ENCODE measurements around the gene SCAP.
A peak's percentile ranks its signal among the peaks of the same experiment; 100 is the strongest.
"Not testable (repeated sequence)": the region's sequence is repeated elsewhere in the genome, so short reads cannot be mapped to it uniquely, and the experiment has no call there.

The SCAP gene

DNA sequence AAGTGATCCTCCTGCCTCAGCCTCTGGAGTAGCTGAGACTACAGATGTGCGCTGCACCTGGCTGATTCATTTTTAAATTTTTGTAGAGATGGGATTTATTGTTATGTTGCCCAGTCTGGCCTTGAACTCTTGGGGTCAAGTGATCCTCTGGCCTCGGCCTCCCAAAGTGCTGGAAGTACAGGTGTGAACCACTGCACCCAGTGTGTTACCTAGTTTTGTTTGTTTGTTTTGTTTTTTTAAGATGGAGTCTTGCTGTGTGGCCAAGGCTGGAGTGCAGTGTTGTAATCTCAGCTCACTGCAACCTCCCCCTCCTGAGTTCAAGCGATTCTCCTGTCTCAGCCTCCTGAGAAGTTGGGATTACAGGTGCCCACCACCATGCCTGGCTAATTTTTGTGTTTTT, 82.8 kb downstream of the SCAP start:
- DNase-seq = no peak

DNA sequence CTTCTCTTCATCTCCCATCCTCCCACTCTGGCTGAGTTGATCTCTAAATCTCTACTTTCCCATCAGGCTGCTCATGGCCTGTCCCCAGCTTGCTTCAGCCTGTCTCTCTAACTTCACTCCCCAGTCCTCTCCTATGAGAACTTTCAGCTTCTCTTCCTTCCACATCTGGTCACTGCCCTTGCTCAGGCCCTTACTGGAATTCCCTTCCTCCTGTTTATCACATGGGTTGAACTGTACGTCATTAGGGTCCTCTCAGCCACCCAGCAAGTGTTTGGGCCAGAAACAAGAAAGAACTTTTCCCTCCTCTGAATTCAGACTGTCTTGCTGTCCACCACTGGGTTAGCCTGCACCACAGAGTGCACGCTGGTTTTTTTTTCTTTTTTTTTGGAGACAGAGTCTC, 89.9 kb downstream of the SCAP start:
- DNase-seq = no peak

DNA sequence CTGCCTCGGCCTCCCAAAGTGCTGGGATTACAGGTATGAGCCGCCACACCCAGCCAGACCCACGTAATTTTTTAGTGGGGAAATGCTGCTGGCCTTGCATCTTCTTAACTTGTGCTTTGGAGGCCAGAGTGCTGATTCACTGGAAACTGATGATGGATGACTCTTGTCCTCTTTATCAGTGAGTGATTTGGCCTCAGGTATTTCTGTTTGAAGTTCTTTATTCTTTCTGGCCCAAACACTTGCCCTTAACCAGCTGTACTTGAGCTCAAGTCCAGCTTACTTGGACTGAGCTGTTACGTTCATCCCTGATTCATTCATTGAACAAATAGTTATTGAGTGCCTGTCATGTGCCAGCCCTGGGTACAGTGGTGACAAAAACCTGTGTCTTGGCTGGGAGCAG, 90.7 kb downstream of the SCAP start:
- no peak for DNase-seq

DNA sequence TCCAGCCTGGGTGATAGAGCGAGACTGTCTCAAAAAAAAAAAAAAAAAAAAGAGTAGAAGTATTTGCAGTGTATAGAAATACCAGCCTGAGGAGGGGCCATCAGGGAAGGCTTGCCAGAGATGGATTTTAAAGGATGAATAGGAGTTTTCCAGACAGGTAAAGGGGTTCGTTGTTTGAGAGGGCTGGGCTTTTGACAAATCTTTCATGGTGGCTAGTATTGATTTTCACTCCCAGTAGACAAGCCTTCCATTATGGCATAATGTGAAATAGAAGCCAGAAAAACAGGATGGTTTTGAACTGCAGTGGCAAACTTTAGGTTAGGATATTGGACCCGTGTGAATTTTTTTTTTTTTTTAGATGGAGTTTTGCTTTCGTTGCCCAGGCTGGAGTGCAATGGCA, 91.3 kb downstream of the SCAP start:
- DNase-seq = no peak

DNA sequence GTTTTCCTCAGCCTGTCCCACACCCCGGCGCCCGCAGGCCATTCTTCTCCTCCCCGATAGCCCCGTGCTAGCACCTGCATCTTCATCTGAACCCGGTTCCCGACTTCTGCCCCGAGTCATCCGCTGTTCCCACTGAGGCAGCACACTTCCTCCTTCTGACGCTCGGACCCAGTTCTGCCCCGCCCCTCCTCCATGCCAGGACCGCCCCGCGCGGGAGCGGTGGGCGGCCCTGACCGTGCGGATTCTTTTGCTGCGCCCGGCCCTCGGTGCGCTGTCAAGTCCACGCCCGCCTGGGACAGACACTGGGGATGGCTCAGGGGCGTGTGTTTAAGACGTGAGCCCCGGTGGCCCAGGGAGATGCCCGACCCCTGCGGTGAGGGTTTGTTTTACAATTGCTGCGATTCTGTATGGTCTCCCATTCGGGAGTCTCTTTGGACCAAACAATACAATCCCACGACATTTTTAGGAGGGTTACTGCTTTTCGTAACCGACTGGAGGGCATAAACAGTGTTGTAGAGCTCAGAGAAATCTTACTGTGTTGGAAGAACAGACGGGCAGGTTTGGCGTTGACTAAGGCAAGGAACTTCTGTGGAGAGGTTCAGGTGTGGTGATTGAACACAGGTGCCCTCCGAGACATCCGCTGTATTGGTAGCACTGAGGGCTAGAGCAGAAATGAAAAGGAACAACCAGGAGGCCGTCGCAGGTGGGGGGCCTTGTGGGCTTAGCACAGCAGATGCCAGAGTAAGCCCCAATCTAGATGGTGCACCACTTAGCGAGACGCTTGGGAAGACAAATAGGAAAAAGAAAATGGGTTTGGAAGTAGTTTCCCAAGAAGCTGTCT, 94.2 kb downstream of the SCAP start:
- peak; percentile 85 for DNase-seq

DNA sequence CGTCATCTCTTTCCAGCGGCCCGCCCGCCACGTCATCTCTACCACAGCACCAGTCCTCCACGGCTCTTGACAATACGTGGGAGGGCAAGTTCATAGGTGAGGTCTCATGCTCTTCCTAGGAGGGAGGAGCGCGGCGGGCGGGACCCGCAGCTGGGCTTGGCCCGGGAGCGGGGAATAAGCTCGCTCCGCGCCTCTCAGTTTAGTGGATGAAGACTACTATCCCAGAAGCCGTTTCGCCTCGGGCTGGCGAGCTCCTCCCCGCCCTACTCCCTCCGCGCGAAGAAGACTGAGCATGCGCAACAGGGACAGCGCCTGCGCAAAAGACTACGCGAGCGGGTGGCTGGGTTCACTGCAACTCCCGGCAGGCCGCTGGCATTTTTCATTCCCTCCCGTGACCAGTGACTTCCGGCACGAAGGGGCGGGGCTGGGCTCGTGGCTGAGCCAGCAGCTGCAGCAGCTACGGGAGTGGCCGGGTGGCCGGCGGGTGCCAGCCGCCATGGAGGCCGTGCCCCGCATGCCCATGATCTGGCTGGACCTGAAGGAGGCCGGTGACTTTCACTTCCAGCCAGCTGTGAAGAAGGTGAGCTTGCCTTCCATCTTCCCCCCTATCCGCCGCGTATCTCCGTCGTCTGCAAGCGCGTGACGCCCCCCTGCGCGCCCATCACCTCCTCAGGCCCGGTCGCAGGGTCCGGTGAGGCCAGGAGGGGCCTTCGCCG, 95.0 kb downstream of the SCAP start, which contains the start of gene PTPN23:
Gene PTPN23, plus strand, starts transcription at position 421 of the 716 bp plus-strand sequence. Its CDS starts 76 bp downstream, at position 497.
- peak; percentile 99 for DNase-seq

DNA sequence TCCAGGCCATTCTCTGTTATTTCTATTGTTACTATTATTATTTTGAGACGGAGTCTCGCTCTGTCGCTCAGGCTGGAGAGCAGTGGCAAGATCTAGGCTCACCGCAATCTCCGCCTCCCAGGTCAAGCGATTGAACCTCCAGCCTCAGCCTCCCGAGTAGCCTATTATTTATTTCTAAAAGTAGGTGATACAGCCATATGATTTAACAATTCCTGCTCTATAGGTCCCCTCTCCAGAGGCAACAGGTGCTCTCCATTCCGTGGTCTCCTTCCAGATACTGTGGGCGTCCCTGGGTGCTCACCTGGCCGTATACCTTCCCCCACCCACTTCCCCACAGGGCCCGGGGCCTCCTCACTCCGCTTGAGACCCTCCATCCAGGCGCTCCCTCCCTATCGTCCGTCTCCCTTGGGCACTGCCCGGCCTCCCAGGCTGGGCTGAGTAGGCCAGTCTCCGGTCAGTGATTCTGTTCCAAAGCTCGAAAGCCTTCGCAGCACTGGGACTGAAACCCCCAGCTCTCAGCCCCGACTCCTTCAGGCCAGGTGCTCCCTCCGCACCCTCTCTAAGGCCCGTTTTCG, 95.6 kb downstream of the SCAP start:
- DNase-seq = no peak

DNA sequence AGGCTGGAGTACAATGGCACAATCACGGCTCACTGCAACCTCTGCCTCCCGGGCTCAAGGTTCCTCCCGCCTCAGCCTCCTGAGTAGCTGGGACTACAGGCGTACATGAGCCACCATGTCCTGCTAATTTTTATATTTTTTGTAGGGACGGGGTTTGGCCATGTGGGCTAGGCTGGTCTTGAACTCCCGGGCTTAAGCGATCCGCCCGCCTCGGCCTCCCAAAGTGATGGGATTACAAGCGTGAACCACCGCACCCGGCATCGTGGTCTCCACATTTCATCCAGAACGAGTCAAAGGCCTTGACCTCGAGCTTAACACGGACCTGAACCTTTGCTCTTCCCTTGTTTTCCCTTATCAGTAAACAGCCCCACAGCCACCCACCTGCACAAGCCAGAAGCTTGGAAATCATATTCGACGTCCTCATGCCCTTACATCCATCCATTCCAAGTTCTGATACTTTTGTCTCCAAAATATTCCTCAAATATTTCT, 96.3 kb downstream of the SCAP start:
- no peak for DNase-seq

DNA sequence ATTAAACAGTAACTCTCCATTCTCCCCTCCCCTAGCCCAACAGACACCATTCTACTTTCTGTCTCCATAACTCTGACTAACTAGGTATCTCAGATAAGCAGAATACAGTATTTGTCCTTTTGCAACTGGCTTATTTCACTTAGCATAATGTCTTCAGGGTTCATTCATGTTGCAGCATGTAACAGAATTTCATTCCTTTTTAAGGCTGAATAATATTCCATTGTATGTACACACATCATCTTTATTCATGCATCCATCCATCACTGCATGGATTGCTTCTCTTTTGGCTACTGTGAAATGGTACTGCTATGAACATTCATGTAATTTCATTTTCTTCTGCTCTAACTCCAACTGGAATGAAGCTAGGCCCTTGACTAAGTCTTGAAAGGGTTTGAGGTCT, 96.9 kb downstream of the SCAP start:
- no peak for DNase-seq

DNA sequence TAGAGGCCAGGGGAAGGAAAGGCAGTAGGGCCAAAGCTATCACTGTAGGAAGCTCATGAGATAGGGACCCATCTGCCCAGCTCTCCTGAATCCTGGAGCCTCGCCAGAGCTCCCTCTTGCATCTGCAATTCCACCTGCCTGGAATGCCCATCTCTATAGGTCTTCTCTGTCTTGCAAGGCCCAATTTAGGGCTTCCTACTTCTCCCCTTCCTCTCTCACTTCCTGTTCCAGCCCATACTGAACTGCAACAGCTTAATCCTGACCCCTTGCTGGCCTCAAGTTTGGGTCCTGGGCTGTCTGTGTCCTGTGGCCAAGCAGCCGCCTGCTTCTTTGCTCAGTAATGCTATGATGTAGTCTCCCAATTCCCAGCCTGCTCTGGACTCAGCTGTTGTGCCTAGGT, 98.6 kb downstream of the SCAP start:
- DNase-seq = no peak

DNA sequence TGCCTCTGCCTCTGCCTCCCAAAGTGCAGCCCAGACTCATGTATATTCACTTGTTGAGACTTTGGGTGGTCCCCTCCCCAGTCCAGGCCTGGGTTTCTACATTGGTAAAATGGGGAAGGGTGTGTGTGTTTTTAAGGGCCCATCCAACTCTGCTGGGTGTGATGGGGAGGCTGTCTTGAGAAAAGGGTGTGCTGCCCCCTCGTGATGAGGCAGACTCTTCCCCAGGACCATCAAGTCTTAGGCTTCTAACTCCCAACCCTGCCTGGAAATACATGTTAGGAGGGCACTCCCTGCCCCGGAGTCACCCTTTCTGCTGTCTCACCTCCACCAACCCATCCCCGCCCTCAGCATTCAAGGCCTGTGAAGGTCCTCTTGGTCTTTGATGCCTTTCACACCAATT, 99.3 kb downstream of the SCAP start:
- DNase-seq = no peak

DNA sequence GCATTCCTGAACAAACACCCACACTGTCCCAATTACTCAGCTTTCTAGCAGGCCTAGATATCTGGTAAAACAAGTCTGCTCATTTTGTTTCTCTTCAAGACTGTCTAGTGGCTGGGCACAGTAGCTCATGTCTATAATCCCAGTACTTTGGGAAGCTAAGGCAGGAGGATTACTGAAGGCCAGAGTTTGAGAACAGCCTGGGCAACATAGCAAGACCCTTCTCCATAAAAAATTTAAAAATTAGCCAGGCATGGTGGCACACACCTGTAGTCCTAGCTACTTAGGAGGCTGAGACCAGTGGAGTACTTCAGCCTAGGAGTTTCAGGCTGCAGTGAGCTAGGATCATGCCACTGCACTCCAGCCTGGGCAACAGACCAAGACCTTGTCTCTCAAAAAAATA, 101.2 kb downstream of the SCAP start:
- DNase-seq = no peak

DNA sequence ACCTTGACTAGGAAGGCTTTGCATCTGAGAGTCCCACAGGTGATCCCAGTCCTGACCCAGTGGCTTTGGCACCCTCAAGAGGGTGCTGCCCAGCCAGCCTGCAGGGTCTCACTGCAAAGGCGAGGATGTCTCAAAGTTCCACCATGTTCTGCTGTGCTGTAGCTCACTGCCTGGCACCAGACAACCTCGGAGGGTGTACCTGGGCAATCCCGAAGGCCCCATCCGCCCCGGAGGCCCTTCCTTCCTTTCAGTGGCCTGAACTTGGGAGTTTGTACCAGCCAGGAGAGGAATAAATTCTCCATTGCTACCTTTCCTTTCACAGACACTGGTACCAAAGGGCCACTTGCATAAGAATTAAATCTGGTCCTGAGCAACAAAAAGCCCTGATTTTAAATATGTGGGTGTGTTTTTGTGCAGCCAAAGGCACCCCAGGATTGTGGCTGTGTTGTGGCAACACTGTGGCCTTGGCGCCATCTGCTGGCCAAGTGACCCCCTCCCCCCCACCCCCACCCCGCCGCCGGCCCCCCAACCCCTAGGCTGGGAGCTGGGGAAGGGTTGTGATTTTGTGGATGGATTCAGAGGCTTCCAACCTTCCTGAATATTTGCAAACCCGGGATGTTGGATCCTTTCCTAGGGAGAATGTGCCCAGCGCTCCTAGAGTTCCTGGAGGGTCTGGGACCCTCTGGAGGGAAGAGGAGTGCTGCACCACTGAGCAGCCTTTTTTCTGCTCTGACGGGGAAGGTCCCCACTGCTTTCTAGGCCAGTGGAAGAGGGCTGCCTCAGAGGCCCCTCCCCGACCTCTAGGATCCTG, 104.6 kb downstream of the SCAP start:
- peak; percentile 11 for DNase-seq

DNA sequence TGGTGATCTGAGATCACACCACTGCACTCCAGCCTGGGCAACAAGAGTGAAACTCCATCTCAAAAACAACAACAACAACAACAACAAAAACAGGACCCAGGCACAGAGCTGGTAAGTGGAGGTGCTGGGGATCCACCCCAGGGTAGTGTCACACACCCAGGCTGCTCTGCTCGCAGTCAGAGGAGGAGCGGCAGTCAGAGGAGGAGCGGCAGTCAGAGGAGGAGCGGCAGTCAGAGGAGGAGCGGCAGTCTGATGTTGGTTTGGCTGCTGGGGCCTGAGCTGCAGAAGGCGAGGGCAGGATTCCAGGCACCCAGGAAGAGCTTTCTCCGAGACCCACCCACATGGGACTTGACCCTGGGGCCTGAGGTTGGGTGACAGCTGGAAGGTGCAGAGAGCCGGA, 105.7 kb downstream of the SCAP start:
- DNase-seq = not testable (repeated sequence)

DNA sequence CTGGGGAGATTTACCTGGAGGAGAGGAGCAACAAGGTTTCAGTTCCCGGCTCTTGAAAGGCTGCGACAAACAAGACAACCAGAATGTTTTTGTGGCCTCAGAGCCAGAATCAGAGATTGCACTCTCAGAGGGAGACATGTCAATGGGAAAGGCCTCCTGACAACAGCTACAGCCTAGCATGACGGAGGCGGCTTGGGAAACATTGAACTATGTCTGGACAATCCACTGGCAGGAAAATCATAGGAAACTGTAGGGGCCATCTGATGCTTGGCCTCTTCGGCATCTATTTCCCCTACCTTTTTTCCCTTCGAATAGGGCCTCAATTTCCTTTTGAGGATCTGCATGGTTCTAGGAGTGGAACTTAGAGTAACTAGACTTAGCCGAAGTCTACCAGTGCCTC, 108.1 kb downstream of the SCAP start:
- no peak for DNase-seq

DNA sequence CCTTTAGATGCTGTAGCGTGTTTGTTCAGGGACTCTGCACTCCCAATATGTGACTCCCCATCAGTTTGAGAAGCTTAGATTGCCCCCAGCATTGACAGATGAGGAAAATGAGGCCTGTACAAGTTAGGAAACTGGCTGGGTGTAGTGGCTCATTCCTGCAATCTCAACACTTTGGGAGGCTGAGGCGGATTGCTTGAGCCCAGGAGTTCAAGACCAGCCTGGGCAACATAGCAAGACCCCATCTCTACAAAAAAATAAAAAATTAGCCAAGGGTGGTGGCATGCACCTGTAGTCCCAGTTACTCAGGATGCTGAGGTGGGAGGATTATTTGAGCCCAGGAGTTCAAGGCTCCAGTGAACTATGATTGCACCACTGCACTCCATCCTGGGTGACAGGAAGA, 108.9 kb downstream of the SCAP start:
- DNase-seq = no peak

DNA sequence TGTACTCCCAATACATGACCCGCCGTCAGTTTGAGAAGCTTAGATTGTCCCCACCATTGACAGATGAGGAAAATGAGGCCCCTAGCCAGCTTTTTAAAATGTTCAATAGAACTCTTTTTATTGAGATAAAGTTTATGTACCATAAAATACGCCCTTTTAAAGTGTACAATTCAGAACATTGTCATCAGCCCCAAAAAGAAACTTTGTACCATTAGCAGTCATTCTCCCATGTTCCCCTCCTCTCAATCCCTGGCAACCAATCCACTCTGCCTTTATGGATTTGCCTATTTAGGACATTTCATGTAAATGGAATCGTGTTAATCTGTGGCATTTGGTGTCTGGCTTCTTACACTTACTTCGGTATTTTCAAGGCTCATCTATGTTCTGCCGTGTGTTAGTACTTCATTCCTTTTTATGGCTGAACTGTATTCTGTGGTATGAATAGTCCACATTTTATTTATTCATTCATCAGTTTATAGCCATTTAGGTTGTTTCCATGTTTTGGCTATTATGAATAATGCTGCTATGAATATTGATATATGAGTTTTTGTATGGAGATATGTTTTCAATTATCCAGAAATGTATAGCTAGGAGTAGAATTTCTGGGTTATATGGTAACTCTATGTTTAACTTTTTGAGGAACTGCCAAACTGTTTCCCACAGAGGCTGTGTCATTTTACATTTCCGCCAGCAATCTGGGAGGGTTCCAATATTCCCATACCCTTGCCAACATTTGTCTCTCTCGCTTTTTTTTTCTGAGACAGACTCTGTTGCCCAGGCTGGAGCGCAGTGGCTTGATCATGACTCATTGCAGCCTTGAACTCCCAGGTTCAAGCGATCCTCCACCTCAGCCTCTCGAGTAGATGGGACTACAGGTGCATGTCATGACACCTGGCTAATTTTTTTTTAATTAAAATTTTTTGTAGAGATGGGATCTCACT, 110.3 kb downstream of the SCAP start:
- peak; percentile 94 for DNase-seq
